ENCODE data around the gene SCLT1. TPM values are rescaled to one million over a fixed set of nuclear protein-coding genes. Genes with fewer than 3 reads are reported as not detected.

Gene SCLT1
- polyA plus RNA-seq, 3 donors: 14.8 to 20.1 (median 17.9) TPM

GRCh38 chr4:128876200-128876599, 217.1 kb downstream of the SCLT1 start:
- intact Hi-C loops (cut with micrococcal nuclease): no loop called here

GRCh38 chr4:128871948-128872347, 221.4 kb downstream of the SCLT1 start:
- WGBS (ENCODE audit: insufficient coverage): 100% methylated on average over 1 of the region's 9 CpGs
- no peaks in the 10 kb centered on the region for H3K9me3 ChIP-seq (replicated peaks in 1 of 2; ENCODE audit: control insufficient read depth in 1 of 2, insufficient read depth in 1 of 2, low read length in 2 of 2)
- no peaks in the 10 kb centered on the region for H3K27me3 ChIP-seq (ENCODE audit: control insufficient read depth in 2 of 2, insufficient read depth in 2 of 2, low read length in 2 of 2)
- Mint-ChIP-seq H3K9me3 (no peaks in the 10 kb centered on the region), H3K36me3 (peaks cover 60 to 71% of the 10 kb centered on the region in 2 donors), H3K27me3 (ENCODE audit: low read depth in 3 of 3) (no peaks in the 10 kb centered on the region), H3K4me3 (no peak overlapping the region), H3K4me1 (peaks cover 11% of the 10 kb centered on the region), H3K27ac (peak overlapping the region in 4 of 7 donors; percentile 39 to 76 (median 44))
- H3K4me2 ChIP-seq (replicated peaks; ENCODE audit: extremely low read depth, low read length, poor library complexity, severe bottlenecking): no peak overlapping the region
- no peak for DNase-seq
- no peak overlapping the region for H2AFZ ChIP-seq (ENCODE audit: insufficient read depth, low read depth, low read length, poor library complexity, severe bottlenecking)
- intact Hi-C loops (cut with micrococcal nuclease): no loop called here
- H3K4me3 ChIP-seq (replicated peaks in 1 of 3; ENCODE audit: low read depth in 2 of 3, low read length in 3 of 3): no peak overlapping the region
- H3K4me1 ChIP-seq (ENCODE audit: control insufficient read depth in 1 of 2, insufficient read depth in 2 of 2, low read length in 2 of 2): peaks cover 5 to 9% of the 10 kb centered on the region in 2 donors
- peak overlapping the region in 1 of 2 donors; percentile 60 for H3K27ac ChIP-seq (ENCODE audit: low read depth in 1 of 2, low read length in 2 of 2)
- H3K9ac ChIP-seq (ENCODE audit: insufficient read depth, low read length, poor library complexity, severe bottlenecking): no peak overlapping the region
- no peaks in the 10 kb centered on the region for H3K79me2 ChIP-seq (ENCODE audit: insufficient read depth, low read length)
- TF ChIP-seq CTCF (IDR thresholded peaks at IDR 0.05): no peak
- H4K20me1 ChIP-seq (ENCODE audit: insufficient read depth, low read length): no peaks in the 10 kb centered on the region
- peaks cover 52 to 90% of the 10 kb centered on the region in 2 donors for H3K36me3 ChIP-seq (replicated peaks in 1 of 2; ENCODE audit: control insufficient read depth in 1 of 2, insufficient read depth in 2 of 2, low read length in 2 of 2)

More at GRCh38 chr4:128876200-128876599, 217.1 kb downstream of the SCLT1 start:
- peaks cover 41 to 57% of the 10 kb centered on the region in 2 donors for H3K36me3 ChIP-seq (replicated peaks in 1 of 2; ENCODE audit: control insufficient read depth in 1 of 2, insufficient read depth in 2 of 2, low read length in 2 of 2)
- H3K79me2 ChIP-seq (ENCODE audit: insufficient read depth, low read length): no peaks in the 10 kb centered on the region
- peaks cover 43 to 52% of the 10 kb centered on the region in 2 donors for H3K36me3 Mint-ChIP-seq
- H3K4me1 Mint-ChIP-seq: peaks cover 4% of the 10 kb centered on the region
- H3K9me3 ChIP-seq (replicated peaks in 1 of 2; ENCODE audit: control insufficient read depth in 1 of 2, insufficient read depth in 1 of 2, low read length in 2 of 2): no peaks in the 10 kb centered on the region
- no CpG with 5 or more reads among the region's 2 CpGs for WGBS (ENCODE audit: insufficient coverage)
- no peaks in the 10 kb centered on the region for H3K9me3 Mint-ChIP-seq
- no peaks in the 10 kb centered on the region for H4K20me1 ChIP-seq (ENCODE audit: insufficient read depth, low read length)
- no peak overlapping the region for H3K4me3 Mint-ChIP-seq
- no peak overlapping the region for H3K27ac Mint-ChIP-seq
- TF ChIP-seq CTCF (IDR thresholded peaks at IDR 0.05): no peak
- no peak overlapping the region for H3K4me2 ChIP-seq (replicated peaks; ENCODE audit: extremely low read depth, low read length, poor library complexity, severe bottlenecking)
- no peak for DNase-seq
- no peaks in the 10 kb centered on the region for H3K27me3 Mint-ChIP-seq (ENCODE audit: low read depth in 3 of 3)
- H2AFZ ChIP-seq (ENCODE audit: insufficient read depth, low read depth, low read length, poor library complexity, severe bottlenecking): no peak overlapping the region
- no peak overlapping the region for H3K27ac ChIP-seq (ENCODE audit: low read depth in 1 of 2, low read length in 2 of 2)
- no peak overlapping the region for H3K9ac ChIP-seq (ENCODE audit: insufficient read depth, low read length, poor library complexity, severe bottlenecking)
- H3K4me1 ChIP-seq (ENCODE audit: control insufficient read depth in 1 of 2, insufficient read depth in 2 of 2, low read length in 2 of 2): peaks cover 4 to 5% of the 10 kb centered on the region in 2 donors
- no peaks in the 10 kb centered on the region for H3K27me3 ChIP-seq (ENCODE audit: control insufficient read depth in 2 of 2, insufficient read depth in 2 of 2, low read length in 2 of 2)
- no peak overlapping the region for H3K4me3 ChIP-seq (replicated peaks in 1 of 3; ENCODE audit: low read depth in 2 of 3, low read length in 3 of 3)
